ENCODE data around the gene PTHLH.

DNA sequence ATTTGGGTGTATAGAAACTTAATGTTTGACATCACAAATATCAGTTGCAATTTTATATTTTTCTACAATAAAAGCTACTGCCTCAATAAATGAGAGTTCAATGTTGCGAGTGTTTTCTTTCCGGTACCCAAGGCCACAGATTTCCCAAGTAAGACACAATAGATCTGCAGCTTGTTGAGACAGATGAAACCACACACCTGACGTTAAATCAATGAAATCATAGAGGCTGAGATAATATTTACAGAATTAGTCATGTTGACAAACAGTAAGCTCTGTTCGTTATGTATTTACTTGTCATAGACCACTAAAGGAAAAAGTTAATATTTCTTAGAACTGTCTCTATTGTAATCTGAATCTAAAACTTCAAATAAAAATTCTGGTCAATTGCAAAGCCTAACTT lies 49.2 kb upstream of the PTHLH start:
- TF ChIP-seq, protein P1, sequence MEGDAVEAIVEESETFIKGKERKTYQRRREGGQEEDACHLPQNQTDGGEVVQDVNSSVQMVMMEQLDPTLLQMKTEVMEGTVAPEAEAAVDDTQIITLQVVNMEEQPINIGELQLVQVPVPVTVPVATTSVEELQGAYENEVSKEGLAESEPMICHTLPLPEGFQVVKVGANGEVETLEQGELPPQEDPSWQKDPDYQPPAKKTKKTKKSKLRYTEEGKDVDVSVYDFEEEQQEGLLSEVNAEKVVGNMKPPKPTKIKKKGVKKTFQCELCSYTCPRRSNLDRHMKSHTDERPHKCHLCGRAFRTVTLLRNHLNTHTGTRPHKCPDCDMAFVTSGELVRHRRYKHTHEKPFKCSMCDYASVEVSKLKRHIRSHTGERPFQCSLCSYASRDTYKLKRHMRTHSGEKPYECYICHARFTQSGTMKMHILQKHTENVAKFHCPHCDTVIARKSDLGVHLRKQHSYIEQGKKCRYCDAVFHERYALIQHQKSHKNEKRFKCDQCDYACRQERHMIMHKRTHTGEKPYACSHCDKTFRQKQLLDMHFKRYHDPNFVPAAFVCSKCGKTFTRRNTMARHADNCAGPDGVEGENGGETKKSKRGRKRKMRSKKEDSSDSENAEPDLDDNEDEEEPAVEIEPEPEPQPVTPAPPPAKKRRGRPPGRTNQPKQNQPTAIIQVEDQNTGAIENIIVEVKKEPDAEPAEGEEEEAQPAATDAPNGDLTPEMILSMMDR (IDR thresholded peaks at IDR 0.05): no peak
- TF ChIP-seq POLR2A (IDR thresholded peaks at IDR 0.05): no peak

Data from thyroid gland (tissue), 4 donors.